HG02852 (cell line): ENCODE measurements around the gene CCDC88C.

Experiments
- ATAC-seq: cut with Tn5 transposase; IDR thresholded peaks from one replicate; pipeline ENCODE4 v1.9.1; 2021; ENCODE audit warnings: mild to moderate bottlenecking, moderate library complexity; ENCODE audit not compliant: unreplicated experiment

The CCDC88C gene

DNA sequence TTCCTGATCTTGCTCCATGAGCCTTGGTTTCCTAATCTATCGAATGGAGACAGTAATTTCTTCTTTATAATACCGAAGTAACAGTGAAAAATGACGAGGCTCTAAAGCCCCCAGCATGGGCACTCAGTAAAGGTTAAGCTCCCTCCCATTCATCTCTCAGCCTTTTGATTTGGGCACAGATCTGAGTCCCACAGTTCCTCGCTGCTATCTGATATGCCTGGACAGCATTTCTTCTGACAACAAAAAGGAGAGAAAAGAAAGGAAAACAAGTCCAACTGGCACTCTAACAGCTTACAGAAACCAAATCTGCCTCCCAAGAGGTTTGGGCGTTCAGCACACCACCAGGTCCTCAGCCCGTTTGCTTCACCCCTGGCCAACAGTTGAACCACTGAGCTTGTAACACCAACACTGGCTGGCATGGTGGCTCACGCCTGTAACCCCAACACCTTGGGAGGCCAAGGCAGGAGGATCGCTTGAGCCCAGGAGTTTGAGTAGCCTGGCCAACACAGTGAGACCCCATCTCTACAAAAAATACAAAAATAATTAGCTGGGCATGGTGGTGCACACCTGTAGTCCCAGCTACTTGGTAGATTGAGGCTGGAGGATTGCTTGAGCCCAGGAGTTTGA, 19.5 kb downstream of the CCDC88C start:
- no peak for ATAC-seq

DNA sequence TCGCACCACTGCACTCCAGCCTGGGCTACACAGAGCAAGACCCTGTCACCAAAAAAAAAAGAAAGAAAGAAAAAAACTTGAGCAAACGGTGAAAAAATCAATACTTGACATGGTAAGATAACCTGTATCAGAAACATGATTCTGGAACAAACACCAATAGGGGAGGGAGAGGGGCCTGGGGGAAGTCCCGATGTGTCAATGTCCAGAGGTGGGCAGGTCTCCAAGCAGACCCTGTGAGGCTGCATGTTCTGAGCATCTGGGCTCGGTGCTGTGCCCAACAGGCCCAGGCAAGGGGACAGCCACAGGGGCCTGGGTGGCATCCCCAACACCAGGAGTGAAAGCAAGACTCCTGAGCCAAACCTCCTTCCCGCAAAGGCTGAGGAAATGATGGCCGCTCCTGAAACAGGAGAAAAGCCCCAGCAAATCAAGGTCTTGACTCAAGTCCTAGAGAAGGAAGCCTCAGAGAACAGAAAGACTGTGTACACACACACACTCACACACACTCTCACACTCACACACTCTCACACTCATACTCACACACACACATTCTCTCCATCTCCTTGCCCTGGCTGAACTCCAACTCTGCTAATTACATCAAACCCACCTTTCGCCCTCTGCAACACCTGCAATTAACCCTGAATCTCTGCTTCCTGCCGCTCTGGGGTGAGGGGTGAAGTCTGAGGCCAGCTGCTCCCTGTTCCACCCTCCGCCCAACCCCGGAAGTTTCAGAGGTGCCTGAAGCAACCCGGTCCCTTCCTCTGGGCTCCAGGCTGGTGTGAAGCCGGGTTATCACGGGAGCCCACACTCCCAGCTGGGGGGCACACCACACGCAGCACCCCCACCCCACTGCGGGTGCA, 20.4 kb downstream of the CCDC88C start:
- ATAC-seq = peak; percentile 71

DNA sequence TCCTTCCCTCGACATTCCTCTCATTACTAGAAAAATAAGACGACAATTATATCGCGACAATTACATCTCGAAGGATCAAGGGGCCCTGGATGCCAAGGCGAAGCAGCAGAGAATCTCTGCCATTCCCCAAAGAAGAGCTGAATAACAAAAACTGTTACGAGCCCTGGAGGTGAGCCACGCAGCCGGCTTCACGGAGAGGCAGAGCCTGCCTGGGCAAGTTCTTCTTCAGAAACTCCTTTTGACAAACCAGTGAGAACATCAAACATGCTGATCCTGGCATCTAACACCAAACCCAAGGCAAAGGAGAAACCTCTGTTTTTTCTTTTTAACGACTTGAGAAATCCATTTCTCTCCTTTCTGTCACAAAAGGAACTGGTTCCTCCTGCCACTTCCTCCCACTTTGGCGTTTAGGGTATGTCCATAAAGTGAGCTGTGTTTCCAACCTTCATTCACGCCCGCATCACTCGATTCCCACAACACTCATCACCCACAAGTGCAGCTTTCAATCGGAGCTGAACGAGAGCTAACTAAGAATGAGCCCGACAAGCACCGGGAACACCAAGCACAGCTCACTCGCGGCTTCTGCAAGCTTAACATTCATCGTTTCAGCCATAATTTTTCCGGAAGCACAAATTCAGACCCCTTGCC, 21.5 kb downstream of the CCDC88C start:
- no peak for ATAC-seq

DNA sequence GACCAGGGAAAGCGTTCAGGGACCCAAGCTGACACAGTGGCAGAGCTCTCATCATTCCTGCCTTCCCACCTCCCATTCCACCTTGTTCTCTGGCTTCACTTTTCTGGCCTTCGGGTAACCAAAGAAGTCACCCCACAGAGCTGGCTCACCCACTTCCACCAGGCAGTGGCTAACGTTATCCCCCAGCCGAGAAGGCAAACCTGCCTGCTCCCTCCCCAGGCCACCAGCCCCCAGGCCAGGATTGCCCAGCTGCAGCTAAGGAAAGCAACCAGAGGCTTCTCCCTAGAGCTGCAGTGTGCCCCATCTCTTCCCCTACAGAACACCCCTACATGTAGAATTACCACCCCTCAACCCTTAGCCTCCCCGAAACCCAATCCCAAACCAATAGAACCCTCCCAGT, 22.2 kb downstream of the CCDC88C start:
- ATAC-seq = no peak

DNA sequence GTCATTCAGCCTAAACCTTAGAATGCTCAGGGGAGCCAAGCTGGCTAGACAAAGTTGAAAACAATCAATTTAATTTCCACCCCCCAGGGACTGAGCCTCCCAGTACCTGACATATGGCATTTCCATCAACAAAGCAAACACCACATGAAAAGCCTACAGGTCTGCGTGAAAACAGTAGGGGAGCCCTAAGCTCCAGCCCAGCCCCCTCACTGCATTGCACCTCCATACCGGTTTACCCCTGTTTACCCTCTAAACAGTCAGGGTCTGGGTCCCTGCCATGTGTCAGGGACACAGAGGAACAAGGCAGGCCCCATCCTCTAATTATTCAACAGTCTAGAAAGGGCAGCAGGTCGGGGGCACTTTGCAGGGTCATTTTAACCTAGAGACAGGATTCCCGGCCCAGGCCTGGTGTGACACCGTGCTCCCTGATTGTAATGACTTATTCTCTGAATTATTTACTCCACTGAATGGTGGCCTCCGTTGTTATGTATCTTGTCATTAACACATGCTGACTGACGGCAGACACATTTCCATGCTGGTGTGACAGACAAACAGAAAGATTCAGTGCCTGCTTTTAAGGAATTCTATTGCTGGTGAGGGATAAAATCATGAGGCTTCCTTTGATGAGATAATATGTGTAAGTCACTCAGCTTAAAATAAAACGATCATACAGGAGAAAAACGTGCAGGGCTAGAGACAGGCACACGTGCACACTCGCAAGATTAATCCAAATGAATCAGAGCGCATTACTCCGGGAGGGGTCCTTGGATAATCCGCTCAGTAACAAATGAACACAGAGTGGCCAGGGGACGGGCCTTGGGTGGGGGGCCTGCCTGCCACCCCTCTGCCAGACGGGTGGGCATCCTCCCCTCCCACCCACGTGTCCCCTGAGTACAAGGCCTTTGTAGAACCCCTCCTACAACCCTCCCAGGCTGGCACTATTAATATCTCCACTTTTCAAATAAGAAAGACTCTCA, 23.2 kb downstream of the CCDC88C start:
- ATAC-seq = no peak

DNA sequence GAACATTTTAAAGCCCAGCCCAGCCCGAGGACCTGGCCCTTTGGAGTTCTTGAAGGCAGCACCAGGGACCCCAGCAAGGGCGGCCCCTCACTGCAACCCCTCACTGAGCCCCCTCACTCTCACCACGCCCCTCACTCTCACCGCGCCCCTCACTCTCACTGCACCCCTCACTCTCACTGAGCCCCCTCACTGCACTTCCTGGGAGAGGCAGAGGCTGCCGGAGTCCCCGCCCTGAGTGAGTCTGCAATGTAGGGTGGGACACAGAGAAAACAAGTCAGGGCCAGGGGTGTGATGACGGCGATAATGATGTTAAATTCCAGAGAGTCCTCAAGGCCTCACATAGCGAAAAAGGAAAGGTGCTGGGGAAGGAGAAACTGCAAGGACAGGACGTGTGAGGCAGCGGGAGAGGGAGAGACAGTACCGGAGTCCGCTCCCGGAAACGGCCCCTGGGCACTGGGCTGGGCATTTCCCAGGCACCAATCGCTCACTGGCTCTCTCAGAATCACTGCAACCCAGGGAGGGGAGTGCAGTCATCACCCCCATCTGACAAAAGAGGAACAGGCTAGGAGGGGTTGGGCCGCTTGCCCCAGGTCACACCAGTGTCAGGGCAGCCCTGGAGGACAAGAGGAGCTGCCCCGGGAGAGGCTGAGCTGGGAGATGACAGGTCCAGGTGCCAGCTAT, 24.9 kb downstream of the CCDC88C start:
- ATAC-seq = no peak

DNA sequence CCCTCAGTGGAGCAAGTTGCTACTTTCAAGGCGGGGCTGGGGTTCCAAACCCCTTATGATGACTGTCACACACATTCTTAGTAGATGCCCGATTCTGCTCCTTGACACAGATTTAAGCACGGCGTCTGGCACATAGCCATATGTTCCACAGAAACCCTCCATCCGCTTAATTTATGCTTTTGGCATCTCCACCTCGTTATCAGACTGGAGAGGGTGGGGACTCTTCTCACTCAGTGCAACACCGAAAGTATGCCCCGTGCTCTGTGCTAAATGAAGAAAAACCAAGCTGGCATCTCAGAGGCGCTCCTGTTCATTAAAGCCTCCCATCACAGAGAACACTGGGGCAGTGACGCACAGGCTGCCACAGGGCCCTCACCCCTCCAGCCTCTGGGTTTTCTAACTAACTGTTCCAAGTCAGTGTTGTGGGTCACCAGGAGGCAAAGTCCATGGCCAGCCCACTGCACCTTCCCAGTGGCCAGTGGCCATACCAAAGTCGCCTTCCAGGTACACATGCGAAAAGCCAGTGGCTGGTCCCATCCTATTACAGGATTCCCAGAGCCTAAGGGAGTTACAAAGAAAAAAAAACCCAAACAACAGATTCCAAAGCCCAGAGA, 27.3 kb downstream of the CCDC88C start:
- ATAC-seq = no peak

DNA sequence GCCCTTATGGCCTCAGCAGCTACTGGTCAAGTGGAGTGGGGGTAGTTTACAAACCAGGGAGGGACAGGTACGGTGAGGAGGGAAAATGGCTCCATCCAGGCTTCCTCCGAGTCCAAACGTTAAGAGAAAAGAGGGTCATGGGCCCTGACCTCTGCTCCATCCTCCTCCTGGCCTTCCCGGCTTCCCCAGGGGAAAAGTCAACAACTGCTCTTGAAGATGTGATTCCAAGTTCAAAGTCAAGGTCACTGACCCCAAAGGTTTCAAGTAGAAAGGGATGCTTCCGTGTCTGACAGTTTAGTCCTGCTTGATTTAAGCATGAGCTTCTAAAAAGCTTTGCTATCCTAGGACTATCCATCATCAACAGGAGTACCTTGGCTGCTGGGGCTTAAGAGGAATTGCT, 28.5 kb downstream of the CCDC88C start:
- ATAC-seq = no peak

DNA sequence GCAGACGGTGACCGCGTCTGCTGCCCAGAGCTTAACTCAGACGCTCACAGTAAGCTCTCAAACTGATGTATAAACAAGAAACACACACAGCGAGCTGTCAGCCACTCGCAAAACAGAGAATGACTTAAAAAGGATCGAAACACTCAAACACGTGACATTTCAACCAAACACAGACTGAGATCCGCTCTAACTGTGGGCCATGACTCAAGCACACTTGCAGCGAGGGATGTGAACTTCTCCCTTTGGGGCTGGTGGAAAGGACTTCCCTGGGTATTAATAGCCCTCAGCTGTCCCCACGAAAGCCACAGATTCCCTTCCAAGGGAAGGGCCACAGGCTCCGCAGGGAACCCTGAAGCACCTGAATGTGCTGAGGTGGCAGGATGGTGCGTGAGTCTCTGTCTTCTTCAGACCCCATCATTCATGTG, 29.1 kb downstream of the CCDC88C start:
- peak; percentile 87 for ATAC-seq

DNA sequence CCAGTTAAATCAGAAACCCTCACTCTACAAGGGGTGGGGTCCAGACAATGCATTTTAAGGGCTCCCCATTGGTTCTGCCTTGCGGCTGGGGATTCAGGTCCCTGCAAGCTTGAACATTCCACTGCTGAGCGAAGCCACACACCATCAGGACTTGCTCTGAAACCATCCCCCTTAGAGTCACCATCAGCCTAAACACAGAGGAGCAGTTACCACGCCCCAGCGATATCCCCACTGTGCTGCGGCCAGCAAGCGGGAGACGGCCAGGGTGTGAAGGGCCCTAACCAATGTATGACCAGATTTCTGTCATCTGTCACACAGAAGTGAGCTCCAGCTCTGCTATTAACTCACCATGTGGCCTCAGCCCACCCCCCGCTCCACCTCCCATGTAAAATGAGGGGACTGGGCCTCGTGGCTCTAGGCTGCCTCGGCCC, 29.7 kb downstream of the CCDC88C start:
- no peak for ATAC-seq

DNA sequence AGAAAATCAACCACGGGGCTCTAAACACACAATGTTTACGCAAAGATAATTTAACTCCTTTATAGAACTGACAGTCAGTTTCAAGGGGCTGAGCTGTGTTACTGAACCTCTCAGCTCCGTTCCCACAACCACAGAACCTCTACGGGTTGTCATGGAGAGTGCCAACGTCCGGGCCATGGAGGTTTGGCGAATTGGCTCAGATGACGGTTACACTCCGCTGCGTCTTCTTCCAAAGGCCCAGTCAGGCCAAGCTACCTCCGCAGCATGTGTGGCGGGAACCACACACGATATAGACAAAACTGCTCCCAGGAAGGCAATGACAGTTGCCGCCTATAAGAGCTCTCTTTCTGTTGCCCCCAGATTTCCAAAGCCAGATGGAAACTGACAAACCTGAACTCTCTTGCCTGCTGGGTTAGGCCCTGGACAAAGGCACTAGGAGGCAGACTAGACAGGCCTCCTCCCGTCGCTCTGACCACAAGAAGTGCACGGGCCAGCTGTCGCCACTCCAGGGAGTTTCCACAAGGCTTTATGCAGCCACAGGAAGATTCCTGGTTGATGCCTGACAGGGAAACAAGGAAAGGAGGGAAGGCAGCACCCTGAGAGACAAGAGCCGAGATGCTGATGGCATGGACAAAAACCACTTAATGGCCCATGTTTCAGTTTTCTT, 30.3 kb downstream of the CCDC88C start:
- no peak for ATAC-seq

DNA sequence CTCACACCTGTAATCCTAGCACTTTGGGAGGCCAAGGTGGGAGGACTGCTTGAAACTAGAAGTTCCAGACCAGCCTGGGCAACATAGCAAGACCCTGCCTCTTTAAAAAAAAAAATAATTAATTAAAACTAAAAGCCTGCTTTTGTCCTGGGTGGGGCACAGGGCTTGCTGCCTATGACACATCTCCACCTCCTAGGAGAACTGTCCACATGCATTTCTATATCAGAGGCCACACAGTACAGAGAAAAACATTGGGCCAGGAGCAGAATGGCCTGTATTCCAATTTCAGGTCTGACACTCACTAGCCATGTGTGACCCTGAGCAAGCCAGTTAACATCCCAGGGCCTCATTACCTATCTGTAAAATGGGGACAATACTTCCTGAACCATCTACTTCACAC, 31.9 kb downstream of the CCDC88C start:
- ATAC-seq = no peak

DNA sequence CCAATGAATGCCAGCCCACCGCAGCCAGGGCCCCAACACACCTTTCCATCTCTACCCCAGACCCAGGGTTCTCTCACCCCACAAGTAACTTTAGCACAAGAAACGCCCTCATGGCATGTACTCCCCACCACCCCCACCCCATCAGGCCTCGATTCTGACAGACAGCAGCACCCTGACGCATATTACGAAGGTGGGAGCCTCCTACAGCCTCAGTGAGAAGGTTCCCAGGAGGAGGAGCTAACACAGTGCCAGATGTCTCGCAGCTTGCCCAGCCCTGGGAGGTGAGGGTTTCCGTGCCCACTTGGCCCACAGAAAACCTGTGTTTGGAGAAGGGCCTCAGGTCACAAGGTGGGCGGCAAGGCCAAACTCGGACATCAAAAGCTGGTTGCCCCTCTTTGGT, 32.4 kb downstream of the CCDC88C start:
- no peak for ATAC-seq

DNA sequence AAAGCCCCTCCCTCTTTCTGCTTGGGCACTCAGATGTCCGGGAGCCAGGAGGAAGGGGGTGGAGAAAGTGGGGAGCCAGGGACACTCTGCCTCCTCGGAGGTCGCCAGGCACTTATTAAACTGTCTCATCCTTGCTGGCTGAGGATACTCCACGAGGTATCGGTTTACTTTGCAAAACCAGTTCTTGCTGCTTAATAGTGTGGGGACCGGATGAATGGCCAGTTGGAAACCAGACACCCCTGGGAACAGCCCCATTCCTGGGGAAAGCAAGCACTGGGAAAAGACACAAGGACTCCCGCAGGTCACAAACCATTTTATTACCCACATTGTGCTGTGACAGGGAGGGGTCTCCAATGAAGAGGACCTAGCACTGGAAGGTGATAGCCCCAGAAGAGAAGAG, 34.2 kb downstream of the CCDC88C start:
- ATAC-seq = no peak

DNA sequence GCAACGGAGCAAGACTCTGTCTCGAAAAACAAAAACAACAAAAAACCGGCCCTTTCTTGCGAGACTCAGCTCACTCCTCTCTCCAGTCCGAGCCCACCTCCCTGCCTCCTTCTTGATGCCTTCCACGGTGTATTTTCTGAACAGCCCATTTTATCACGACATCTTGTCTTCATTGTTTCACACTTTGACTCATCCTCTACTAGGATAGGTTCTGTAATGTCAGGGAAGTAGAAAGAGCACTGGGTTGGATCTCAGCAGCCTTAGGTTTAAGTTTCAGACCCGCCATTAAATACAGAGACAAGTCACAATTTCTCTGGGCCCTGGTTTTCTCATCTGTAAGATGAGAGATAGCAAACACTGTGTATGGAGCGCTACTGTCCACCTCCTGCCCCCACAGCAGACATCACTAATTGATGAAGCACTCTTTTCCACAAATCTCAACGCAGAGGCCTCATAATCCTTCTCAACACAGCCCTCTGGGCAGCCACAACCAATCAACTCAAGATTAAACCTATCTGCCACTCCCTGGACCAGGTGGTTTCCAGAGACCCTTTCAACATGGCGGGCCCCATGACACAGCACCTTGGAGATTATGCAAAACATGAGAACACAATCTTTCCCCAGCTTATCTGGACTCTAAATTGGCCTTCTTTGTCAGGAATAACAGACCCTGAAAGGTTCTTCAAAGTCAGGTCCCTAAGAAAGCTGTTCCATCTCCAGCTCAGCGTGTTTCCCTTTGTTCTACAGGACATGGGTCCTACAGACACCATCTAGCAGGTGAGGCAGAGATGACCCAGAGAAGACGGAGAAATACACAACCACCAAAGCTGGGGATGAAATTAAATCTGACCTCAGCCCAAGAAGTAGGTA, 35.6 kb downstream of the CCDC88C start:
- ATAC-seq = no peak

DNA sequence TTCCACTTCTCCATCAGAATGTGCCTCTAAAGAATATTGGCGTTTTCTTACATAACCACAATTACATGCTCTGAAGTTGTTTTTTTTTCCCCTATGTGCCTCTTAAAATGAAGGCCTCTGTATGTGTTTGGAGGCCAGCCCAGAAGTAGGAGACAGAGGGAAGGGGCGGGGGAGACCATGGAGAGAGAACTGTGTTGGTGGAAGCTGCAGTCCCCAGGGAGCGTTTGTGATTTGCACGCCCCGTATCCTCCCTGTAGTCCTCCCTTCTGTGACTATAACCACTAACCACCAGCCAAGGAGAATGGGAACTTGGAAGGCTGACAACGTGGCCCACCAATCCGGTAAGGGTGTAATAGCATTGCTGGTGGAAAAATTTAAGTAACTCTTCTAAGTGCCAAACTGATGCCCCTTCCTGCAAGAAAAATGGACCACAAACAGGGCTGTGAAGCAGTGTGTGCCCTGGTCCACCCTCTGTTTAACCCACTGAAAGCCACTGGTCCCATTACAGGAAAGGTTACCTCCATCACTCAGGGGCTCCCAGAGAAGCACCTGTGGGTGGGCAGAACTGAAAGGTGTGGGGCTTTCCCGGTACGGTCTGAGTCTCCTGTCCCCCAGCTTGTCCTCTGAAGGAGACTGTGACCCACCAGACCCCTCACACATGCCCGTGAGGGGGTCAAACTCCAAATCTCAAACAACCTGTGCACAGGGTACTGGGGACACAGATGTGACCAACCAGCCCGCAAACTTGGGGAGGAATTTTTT, 36.8 kb downstream of the CCDC88C start:
- no peak for ATAC-seq

DNA sequence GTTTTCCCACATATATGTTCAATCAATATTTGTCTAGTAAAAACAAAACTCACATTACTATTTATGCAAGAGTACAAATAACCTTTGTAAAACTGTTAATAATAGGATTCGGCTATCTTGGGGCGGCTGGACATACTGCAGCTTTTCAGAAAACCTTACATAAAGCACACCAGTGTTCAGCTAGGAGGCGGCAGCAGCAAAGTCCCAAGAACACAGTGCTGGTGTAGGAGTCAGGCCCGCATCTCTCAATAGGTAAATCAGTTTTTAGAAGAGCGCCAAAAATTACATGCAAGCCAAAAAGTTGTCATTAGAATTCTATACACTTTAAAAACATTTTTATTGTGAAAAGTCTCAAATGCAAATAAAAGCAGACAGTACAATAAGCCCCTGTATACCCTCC, 37.5 kb downstream of the CCDC88C start:
- ATAC-seq = no peak

DNA sequence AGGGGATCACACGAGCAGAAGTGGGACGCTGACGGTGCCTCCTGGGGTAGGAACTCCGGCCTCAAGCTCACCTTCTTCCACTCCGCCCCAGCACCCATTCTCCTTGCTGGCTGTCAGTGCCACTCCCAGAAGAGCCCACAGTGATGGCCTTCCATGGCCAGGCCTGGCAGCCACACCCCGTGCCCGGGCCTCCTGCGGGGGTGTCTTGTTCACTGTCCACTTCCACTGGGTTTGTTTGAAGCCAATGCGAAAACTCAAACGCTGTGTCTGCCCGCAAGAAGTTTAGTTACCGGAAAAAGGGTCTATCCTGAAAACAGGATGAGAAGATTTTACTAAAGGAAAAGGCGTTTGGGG, 38.1 kb downstream of the CCDC88C start:
- no peak for ATAC-seq
